ENCODE data around the gene PSMC3.

DNA sequence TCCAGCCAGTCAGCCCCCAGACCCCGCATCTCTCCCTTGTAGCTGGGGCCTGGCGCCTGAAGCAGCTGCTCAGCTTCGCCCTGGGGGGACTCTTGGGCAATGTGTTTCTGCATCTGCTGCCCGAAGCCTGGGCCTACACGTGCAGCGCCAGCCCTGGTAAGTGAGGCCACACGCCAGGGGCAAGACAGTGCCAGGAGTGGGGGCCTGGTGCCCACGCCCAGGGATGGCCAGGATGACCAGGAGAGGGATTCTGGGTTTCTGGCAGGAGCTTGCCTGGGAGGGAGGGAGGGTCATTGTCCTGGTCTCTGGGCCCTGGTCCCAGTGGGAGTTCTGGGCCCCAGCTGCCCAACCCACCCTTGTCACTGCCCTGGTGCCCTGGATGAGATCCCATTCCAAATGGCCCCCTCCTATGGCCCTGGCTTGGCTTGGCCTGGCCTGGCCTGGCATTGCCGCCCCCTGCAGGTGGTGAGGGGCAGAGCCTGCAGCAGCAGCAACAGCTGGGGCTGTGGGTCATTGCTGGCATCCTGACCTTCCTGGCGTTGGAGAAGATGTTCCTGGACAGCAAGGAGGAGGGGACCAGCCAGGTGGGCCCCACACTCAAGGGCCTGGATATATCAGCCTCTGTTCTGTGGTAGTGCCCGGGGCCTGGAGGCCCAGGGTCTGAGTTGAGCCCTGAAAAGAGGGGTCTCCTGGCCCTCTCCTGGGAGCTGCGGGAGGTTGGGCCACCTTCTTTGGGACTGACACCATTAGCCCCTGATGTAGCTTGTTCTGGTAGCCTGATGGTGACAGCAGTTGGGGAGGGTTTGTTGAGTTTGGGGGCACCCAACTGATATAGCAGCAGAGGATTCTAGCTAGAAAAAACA lies 14.1 kb downstream of the PSMC3 start:
- TF ChIP-seq POLR2A (IDR thresholded peaks at IDR 0.05), result no peak
- TF ChIP-seq, protein P1, sequence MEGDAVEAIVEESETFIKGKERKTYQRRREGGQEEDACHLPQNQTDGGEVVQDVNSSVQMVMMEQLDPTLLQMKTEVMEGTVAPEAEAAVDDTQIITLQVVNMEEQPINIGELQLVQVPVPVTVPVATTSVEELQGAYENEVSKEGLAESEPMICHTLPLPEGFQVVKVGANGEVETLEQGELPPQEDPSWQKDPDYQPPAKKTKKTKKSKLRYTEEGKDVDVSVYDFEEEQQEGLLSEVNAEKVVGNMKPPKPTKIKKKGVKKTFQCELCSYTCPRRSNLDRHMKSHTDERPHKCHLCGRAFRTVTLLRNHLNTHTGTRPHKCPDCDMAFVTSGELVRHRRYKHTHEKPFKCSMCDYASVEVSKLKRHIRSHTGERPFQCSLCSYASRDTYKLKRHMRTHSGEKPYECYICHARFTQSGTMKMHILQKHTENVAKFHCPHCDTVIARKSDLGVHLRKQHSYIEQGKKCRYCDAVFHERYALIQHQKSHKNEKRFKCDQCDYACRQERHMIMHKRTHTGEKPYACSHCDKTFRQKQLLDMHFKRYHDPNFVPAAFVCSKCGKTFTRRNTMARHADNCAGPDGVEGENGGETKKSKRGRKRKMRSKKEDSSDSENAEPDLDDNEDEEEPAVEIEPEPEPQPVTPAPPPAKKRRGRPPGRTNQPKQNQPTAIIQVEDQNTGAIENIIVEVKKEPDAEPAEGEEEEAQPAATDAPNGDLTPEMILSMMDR (IDR thresholded peaks at IDR 0.05), result peak; percentile 67 to 82 (median 73)

Measured in right lobe of liver (tissue), 4 donors.